HepG2 (cell line): ENCODE results near the gene LINGO3. TPM values are rescaled to one million over a fixed set of nuclear protein-coding genes. Genes with fewer than 3 reads are reported as not detected.

Experiments used
- ELF3 ChIP-seq: IDR thresholded peaks from 2 replicates; pipeline ENCODE4 v1.6.1; 2016; ENCODE audit warnings: missing genetic modification reagents, missing compliant biosample characterization
- ETV5 ChIP-seq: IDR thresholded peaks from 2 replicates; pipeline ENCODE4 v1.6.1; 2018; ENCODE audit warnings: missing biosample characterization, missing genetic modification reagents, inconsistent platforms, borderline replicate concordance
- FOXJ3 ChIP-seq: sonication (generic); formaldehyde crosslinking; IDR thresholded peaks from 2 replicates; pipeline ENCODE4 v1.4.0; 2020; ENCODE audit warnings: missing genetic modification reagents, mild to moderate bottlenecking, borderline replicate concordance
- KLF11 ChIP-seq: IDR thresholded peaks from 2 replicates; pipeline ENCODE4 v1.6.1; 2016; ENCODE audit warnings: missing compliant biosample characterization
- KLF6 ChIP-seq: IDR thresholded peaks from 2 replicates; pipeline ENCODE4 v1.8.0; 2016; ENCODE audit warnings: missing biosample characterization, missing genetic modification reagents
- KMT2B ChIP-seq: IDR thresholded peaks from 2 replicates; pipeline ENCODE4 v1.6.1; 2016; ENCODE audit warnings: missing genetic modification reagents, missing compliant biosample characterization
- MTA3 ChIP-seq: sonication (generic); formaldehyde crosslinking; IDR thresholded peaks from 2 replicates; pipeline ENCODE4 v1.4.0; 2020; ENCODE audit warnings: missing genetic modification reagents
- SNAPC4 ChIP-seq: sonication (generic); formaldehyde crosslinking; IDR thresholded peaks from 2 replicates; pipeline ENCODE4 v1.4.0; 2020; ENCODE audit warnings: mild to moderate bottlenecking, missing genetic modification reagents
- SP4 ChIP-seq: sonication (generic); formaldehyde crosslinking; IDR thresholded peaks from 2 replicates; pipeline ENCODE4 v1.8.1; 2023; ENCODE audit warnings: mild to moderate bottlenecking, missing genetic modification reagents
- STAT6 ChIP-seq: sonication (generic); formaldehyde crosslinking; IDR thresholded peaks from 2 replicates; pipeline ENCODE4 v1.4.0; 2020; ENCODE audit warnings: missing genetic modification reagents, mild to moderate bottlenecking, borderline replicate concordance
- TBP ChIP-seq: sonication (generic); formaldehyde crosslinking; IDR thresholded peaks from 2 replicates; pipeline ENCODE4 v1.5.0; 2020; ENCODE audit warnings: missing genetic modification reagents
- THAP11 ChIP-seq: IDR thresholded peaks from 2 replicates; pipeline ENCODE4 v1.6.1; 2016; ENCODE audit warnings: missing biosample characterization, missing genetic modification reagents
- YEATS2 ChIP-seq: sonication (generic); formaldehyde crosslinking; IDR thresholded peaks from 2 replicates; pipeline ENCODE4 v1.4.0; 2020; ENCODE audit warnings: missing genetic modification reagents, borderline replicate concordance
- ZFY ChIP-seq: sonication (generic); formaldehyde crosslinking; IDR thresholded peaks from 2 replicates; pipeline ENCODE4 v1.4.0; 2020; ENCODE audit warnings: missing genetic modification reagents
- ZNF12 ChIP-seq: sonication (generic); formaldehyde crosslinking; IDR thresholded peaks from 2 replicates; pipeline ENCODE4 v1.5.0; 2020; ENCODE audit warnings: missing genetic modification reagents
- ZNF18 ChIP-seq: sonication (generic); formaldehyde crosslinking; IDR thresholded peaks from 2 replicates; pipeline ENCODE4 v1.8.0; 2022; ENCODE audit warnings: mild to moderate bottlenecking, missing genetic modification reagents; ENCODE audit not compliant: insufficient replicate concordance
- ZNF33B ChIP-seq: sonication (generic); formaldehyde crosslinking; IDR thresholded peaks from 2 replicates; pipeline ENCODE4 v1.5.1; 2020; ENCODE audit warnings: mild to moderate bottlenecking, missing genetic modification reagents
- ZNF510 ChIP-seq: sonication (generic); formaldehyde crosslinking; IDR thresholded peaks from 2 replicates; pipeline ENCODE4 v1.4.0; 2020; ENCODE audit warnings: low read depth, mild to moderate bottlenecking, missing genetic modification reagents
- ZNF777 ChIP-seq: sonication (generic); formaldehyde crosslinking; IDR thresholded peaks from 2 replicates; pipeline ENCODE4 v1.4.0; 2020; ENCODE audit warnings: missing genetic modification reagents
- polyA plus RNA-seq, 8 experiments: library from polyadenylated mRNA; depleted of rRNA in 3 of 8; stranded (reverse) in 7 of 8; unstranded in 1 of 8; fragments of >200 nt; fragmentation: Illumina TruSeq in 4 of 8; extraction: Trizol in 4 of 8; gene quantifications; 2 replicates each; pipeline versions ENCODE4 v1.2.1 to v1.2.3, GENCODE V29; 2011 to 2016; ENCODE audit warnings: low read depth in 4 of 8, missing spikeins in 1 of 8, mixed read lengths in 1 of 8; ENCODE audit not compliant: insufficient read depth in 1 of 8
- total RNA-seq, 5 experiments: library from RNA; depleted of rRNA; stranded (reverse); fragments of >200 nt; fragmentation: Illumina TruSeq; extraction: Trizol; gene quantifications; 2 replicates each; pipeline ENCODE4 v1.2.3, GENCODE V29; 2016; ENCODE audit warnings: low read depth in 1 of 5

The LINGO3 gene
- total and polyA plus RNA-seq, 2 of the 13 experiments (the other 11 are each of a cell fraction or from before 2014, with no cell fraction given), result not detected

GRCh38 chr19:2266183-2266993 lies 41.6 kb downstream of the LINGO3 start (continued):
- TF ChIP-seq SNAPC4 (0 out of 2 replicates have a peak, but pooled peaks have one; percentile 50), KMT2B (CRISPR knock-in tag) (0 out of 2 replicates have a peak, but pooled peaks have one; percentile 35), ZNF12 (CRISPR knock-in tag) (0 out of 2 replicates have a peak, but pooled peaks have one; percentile 24), MTA3 (CRISPR knock-in tag) (no peak), ETV5 (peak; percentile 60; the same call in 1 of the 2 replicates), STAT6 (CRISPR knock-in tag) (no peak), FOXJ3 (CRISPR knock-in tag) (no peak), SP4 (CRISPR knock-in tag) (peak; percentile 28; the same call in 1 of the 2 replicates), TBP (CRISPR knock-in tag) (no peak), THAP11 (CRISPR knock-in tag) (peak; percentile 41; the same call in 1 of the 2 replicates), KLF6 (CRISPR knock-in tag) (0 out of 2 replicates have a peak, but pooled peaks have one; percentile 49), KLF11 (CRISPR knock-in tag) (no peak), YEATS2 (CRISPR knock-in tag) (peak; percentile 28; the same call in 1 of the 2 replicates), ELF3 (CRISPR knock-in tag) (peak; percentile 87), ZNF510 (CRISPR knock-in tag) (no peak), ZFY (CRISPR knock-in tag) (peak; percentile 42), ZNF777 (no peak), ZNF18 (CRISPR knock-in tag) (peak; percentile 53), ZNF33B (CRISPR knock-in tag) (no peak)
